Ishikawa (cell line): ENCODE data around the gene REXO5.

ENCODE experiments used
- MAX ChIP-seq: IDR thresholded peaks from 2 replicates; pipeline ENCODE4 v1.6.1; 2012
- TCF12 ChIP-seq: IDR thresholded peaks from 2 replicates; pipeline ENCODE4 v1.6.1; 2012; ENCODE audit warnings: low read depth
- TF ChIP-seq, protein P1 (sequence below): IDR thresholded peaks from 2 replicates; pipeline ENCODE4 v1.6.1; 2012

- TF ChIP-seq TCF12 = no peak
- TF ChIP-seq MAX = no peak
- TF ChIP-seq, protein P1, sequence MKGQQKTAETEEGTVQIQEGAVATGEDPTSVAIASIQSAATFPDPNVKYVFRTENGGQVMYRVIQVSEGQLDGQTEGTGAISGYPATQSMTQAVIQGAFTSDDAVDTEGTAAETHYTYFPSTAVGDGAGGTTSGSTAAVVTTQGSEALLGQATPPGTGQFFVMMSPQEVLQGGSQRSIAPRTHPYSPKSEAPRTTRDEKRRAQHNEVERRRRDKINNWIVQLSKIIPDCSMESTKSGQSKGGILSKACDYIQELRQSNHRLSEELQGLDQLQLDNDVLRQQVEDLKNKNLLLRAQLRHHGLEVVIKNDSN = no peak
These were observed 37.5 kb upstream of the REXO5 start for GRCh38 chr16:20768818-20769217.
